K562 (cell line): ENCODE results near the gene CD109. TPM values are rescaled to one million over a fixed set of nuclear protein-coding genes. Genes with fewer than 3 reads are reported as not detected.
"Not testable (repeated sequence)": the region's sequence is repeated elsewhere in the genome, so short reads cannot be mapped to it uniquely, and the experiment has no call there.

Experiments used
- ATAC-seq: fragments of 200-7000 bp; cut with Tn5 transposase; 3 replicates; pipeline ENCODE4 v1.9.1; 2020; ENCODE audit warnings: moderate library complexity
- BruUV-seq: library from RNA; stranded (reverse); fragments of 400-500 nt; replicated peaks from 2 replicates; lab custom pipeline; 2021; lab: Mats Ljungman, UMichigan
- CTCF ChIA-PET: fragments of 300-600 bp; formaldehyde crosslinking; extraction: SDS; loops from one replicate; lab custom pipeline; 2021; ENCODE audit warnings: low intra/inter-chr PET ratio; lab: Yijun Ruan, JAX
- POLR2A ChIA-PET: fragments of 300-600, 350-650 bp; sonication (Branson Sonifier 250); formaldehyde crosslinking; extraction: SDS; loops from one replicate; lab custom pipeline; 2021; ENCODE audit warnings: antibody characterized with exemption, inconsistent platforms; lab: Yijun Ruan, JAX
- DNase-seq, 4 experiments: peaks; one replicate each; pipeline versions ENCODE4 v3.0.0 to v3.0.0-alpha.2; 2011 to 2018; ENCODE audit warnings: low spot score in 3 of 4, mixed read lengths in 3 of 4; ENCODE audit errors: extremely low read depth in 1 of 4
- FAIRE-seq: peaks from 2 replicates; lab custom pipeline; 2011; peaks lifted over from hg19 to GRCh38; lab: Jason Lieb, UNC
- H2AFZ ChIP-seq: 2 replicates; pipeline ENCODE4 v1.6.0; 2011; ENCODE audit warnings: low read depth, low read length, control low read depth, inconsistent platforms
- H3K27ac ChIP-seq: fragments of 200-600 bp; 3 replicates; pipeline ENCODE4 v1.8.0; 2011; ENCODE audit warnings: low read depth, mild to moderate bottlenecking, control low read depth, inconsistent platforms, low read length, moderate library complexity, mixed read lengths; ENCODE audit errors: extremely low read depth
- H3K27me3 ChIP-seq, 2 experiments: fragments of 300-600 bp in 1 of 2; 2 replicates in 1 of 2; 3 replicates in 1 of 2; pipeline versions ENCODE4 v1.6.0 to v1.8.0; 2011; ENCODE audit warnings: inconsistent platforms in 2 of 2, low read length in 2 of 2, mild to moderate bottlenecking in 1 of 2, mixed read lengths in 1 of 2, moderate library complexity in 1 of 2; ENCODE audit not compliant: control insufficient read depth in 2 of 2, insufficient read depth in 2 of 2
- H3K36me3 ChIP-seq: fragments of 300-600 bp; 3 replicates; pipeline ENCODE4 v1.8.0; 2011; ENCODE audit warnings: mild to moderate bottlenecking, low read length, inconsistent platforms; ENCODE audit not compliant: control insufficient read depth, insufficient read depth
- H3K4me1 ChIP-seq, 2 experiments: fragments of 200-600 bp in 1 of 2; replicated peaks in 1 of 2; 2 replicates in 1 of 2; 3 replicates in 1 of 2; pipeline versions ENCODE4 v1.5.1 to v1.8.0; 2011; ENCODE audit warnings: inconsistent platforms in 2 of 2, low read length in 2 of 2, mild to moderate bottlenecking in 1 of 2, mixed read lengths in 1 of 2, moderate library complexity in 1 of 2; ENCODE audit not compliant: control insufficient read depth in 2 of 2, insufficient read depth in 2 of 2
- H3K4me2 ChIP-seq: 2 replicates; pipeline ENCODE4 v1.6.1; 2011; ENCODE audit warnings: low read length, control low read depth, inconsistent platforms, mixed read lengths; ENCODE audit not compliant: insufficient read depth
- H3K4me3 ChIP-seq: fragments of 200-600 bp; sonication (generic), shearing (Covaris generic); 2 replicates; pipeline ENCODE4 v1.5.1; 2016; ENCODE audit warnings: control low read depth, inconsistent platforms
- H3K79me2 ChIP-seq: fragments of 200-600 bp; 3 replicates; pipeline ENCODE4 v1.8.0; 2011; ENCODE audit warnings: low read length, inconsistent platforms; ENCODE audit not compliant: control insufficient read depth, insufficient read depth
- H3K9ac ChIP-seq, 2 experiments: 2 replicates each; pipeline versions ENCODE4 v1.6.0 to v1.6.1; 2011; ENCODE audit warnings: low read depth in 2 of 2, low read length in 2 of 2, control low read depth in 1 of 2, inconsistent platforms in 1 of 2, mild to moderate bottlenecking in 1 of 2, mixed read lengths in 1 of 2; ENCODE audit not compliant: insufficient read depth in 1 of 2
- H3K9me1 ChIP-seq: one replicate; pipeline ENCODE4 v1.6.0; 2011; ENCODE audit warnings: inconsistent platforms, mild to moderate bottlenecking, low read length, moderate library complexity; ENCODE audit not compliant: control insufficient read depth, insufficient read depth
- H3K9me3 ChIP-seq: replicated peaks from 2 replicates; pipeline ENCODE4 v1.5.1; 2011; ENCODE audit warnings: low read depth, low read length, inconsistent platforms; ENCODE audit not compliant: control insufficient read depth, insufficient read depth
- H4K20me1 ChIP-seq: replicated peaks from 2 replicates; pipeline ENCODE4 v1.6.1; 2011; ENCODE audit warnings: low read length, inconsistent platforms, mixed read lengths; ENCODE audit not compliant: control insufficient read depth, insufficient read depth
- GABPB2 ChIP-seq: fragments of 250-450 bp; sonication (Bioruptor Pico); conservative IDR thresholded peaks from 2 replicates; pipeline ENCODE4 v1.5.1; 2021; ENCODE audit warnings: mild to moderate bottlenecking
- KLF10 ChIP-seq: fragments of 250-450 bp; sonication (Bioruptor Pico); IDR thresholded peaks from 2 replicates; pipeline ENCODE4 v1.6.1; 2021; ENCODE audit warnings: matching md5 sums
- NCOA6 ChIP-seq: fragments of 450-650 bp; IDR thresholded peaks from 2 replicates; pipeline ENCODE4 v1.6.1; 2017; ENCODE audit warnings: mild to moderate bottlenecking
- RCOR1 ChIP-seq, 2 experiments: IDR thresholded peaks; 2 replicates each; pipeline ENCODE4 v1.6.1; 2012; ENCODE audit warnings: low read depth in 2 of 2, low read length in 2 of 2, borderline replicate concordance in 1 of 2, improper control_type of control experiment in 1 of 2
- ZNF431 ChIP-seq: sonication (generic); formaldehyde crosslinking; IDR thresholded peaks from 2 replicates; pipeline ENCODE4 v1.8.0; 2022; ENCODE audit warnings: mild to moderate bottlenecking, missing genetic modification reagents
- WGBS: fragments of 100-300 bp; shearing (Covaris generic); methylation state at CpG from one replicate; pipeline ENCODE4 v1.1.6; 2016; ENCODE audit warnings: low coverage, mixed read lengths; ENCODE audit not compliant: insufficient coverage; ENCODE audit errors: missing lambda C conversion rate; 5-methylcytosine and 5-hydroxymethylcytosine counted together
- in situ Hi-C: fragments of 300-500 bp; cut with MboI; formaldehyde crosslinking; loops from 4 replicates; pipeline ENCODE4 v1.15.0; 2018; ENCODE audit warnings: inconsistent platforms, mixed read lengths
- intact Hi-C: fragments of 100-400 bp; cut with micrococcal nuclease; formaldehyde crosslinking; loops from 2 replicates; pipeline ENCODE4 v1.14.2; 2022
- polyA plus RNA-seq, 8 experiments: library from polyadenylated mRNA; depleted of rRNA in 4 of 8; stranded (reverse) in 5 of 8; unstranded in 3 of 8; fragments of >200 nt; fragmentation: Nextera tagmentation in 2 of 8; fragmentation: Illumina TruSeq in 1 of 8; extraction: Ambion mirVana in 2 of 8; extraction: Trizol in 1 of 8; gene quantifications; 2 replicates each; pipeline versions ENCODE4 v1.2.1 to v1.2.3, GENCODE V29; 2011 to 2014; ENCODE audit warnings: inconsistent platforms in 1 of 8, missing spikeins in 1 of 8
- total RNA-seq, 7 experiments: library from RNA; depleted of rRNA in 6 of 7; stranded (reverse); fragments of >200 nt in 6 of 7; fragmentation: Illumina TruSeq in 2 of 7; extraction: Trizol in 2 of 7; gene quantifications; 2 replicates each; pipeline versions ENCODE4 v1.2.1 to v1.2.3, GENCODE V29; 2011 to 2021; ENCODE audit warnings: low replicate concordance in 1 of 7

Gene CD109
- total and polyA plus RNA-seq, 9 of the 15 experiments (the other 6 are each of a cell fraction or from before 2014, with no cell fraction given), result under 0.01 to 0.22 (median 0.11) TPM

DNA sequence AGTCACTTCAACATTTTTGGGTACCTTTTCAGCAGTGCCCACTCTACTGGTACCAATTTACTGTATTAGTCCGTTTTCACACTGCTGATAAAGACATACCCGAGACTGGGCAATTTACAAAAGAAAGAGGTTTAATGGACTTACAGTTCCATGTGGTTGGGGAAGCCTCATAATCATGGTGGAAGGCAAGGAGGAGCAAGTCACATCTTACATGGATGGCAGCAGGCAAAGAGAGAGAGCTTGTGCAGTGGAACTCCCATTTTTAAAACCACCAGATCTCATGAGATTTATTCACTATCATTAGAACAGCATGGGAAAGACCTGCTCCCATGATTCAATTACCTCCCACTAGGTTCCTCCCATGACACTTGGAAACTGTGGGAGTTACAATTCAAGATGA lies 12.4 kb upstream of the CD109 start:
- in situ Hi-C loops, ATAC-seq: not testable (repeated sequence)
- POLR2A ChIA-PET, result interaction anchor here (1.4 kb wide), 1 partner anchor 29 kb away, joined by 4 read pairs; the partner anchor contains the start of gene SLC17A5

DNA sequence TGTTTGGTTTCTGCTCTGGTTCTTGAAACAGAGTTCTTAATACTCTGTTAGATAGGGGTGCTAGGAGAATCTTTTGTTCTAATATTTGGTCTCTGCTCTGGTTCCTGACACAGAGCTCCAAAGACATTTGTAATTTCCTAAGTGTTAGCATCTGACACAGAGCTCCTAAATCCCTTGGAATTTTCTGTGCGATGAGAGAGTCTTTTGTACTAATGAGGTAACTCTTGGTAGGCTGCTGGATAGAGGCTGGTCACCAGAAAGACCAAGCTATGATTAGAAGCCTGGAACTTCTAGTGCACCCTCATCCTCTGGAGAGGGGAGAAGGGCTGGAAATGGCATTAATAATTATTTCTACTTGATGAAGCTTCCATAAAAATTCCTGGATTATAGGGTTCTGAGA lies 7.7 kb upstream of the CD109 start:
- Histone ChIP-seq H3K4me1 (no peaks in the 10 kb centered on the region), H3K9me3 (no peaks in the 10 kb centered on the region), H3K9ac (no peak overlapping the region), H3K36me3 (no peaks in the 10 kb centered on the region)
- ChIA-PET CTCF (no interaction called here), POLR2A (interaction anchor here (0.7 to 1.3 kb wide), 3 partner anchors 11 to 173 kb away, joined by 3 to 4 read pairs (median 3); no protein-coding TSS in a partner anchor)
- DNase-seq, result no peak
- TF ChIP-seq ZNF431 (CRISPR knock-in tag) (no peak), KLF10 (CRISPR knock-in tag) (no peak), GABPB2 (CRISPR knock-in tag) (no peak), RCOR1 (IDR thresholded peaks at IDR 0.05; ENCODE audit: borderline replicate concordance in 1 of 2, low read depth in 2 of 2, low read length in 2 of 2) (no peak), NCOA6 (no peak)
- TF ChIP-seq, all 486 proteins: peak for 0
- WGBS, result 0% methylated on average over 1 of the region's 1 CpG
- no peaks in the 10 kb centered on the region for H4K20me1 ChIP-seq
- no peak for ATAC-seq
- H3K27me3 ChIP-seq, result peaks cover 0 to 8% of the 10 kb centered on the region in 2 experiments; a peak in 2 of 5 replicates
- H3K9me1 ChIP-seq, result no peaks in the 10 kb centered on the region
- intact Hi-C loops (no loop called here), in situ Hi-C loops (no loop called here)
- BruUV-seq, result no TSS peak
- H3K4me2 ChIP-seq, result no peak overlapping the region
- no peak for FAIRE-seq
- no peak overlapping the region for H3K4me3 ChIP-seq
- no peak overlapping the region for H2AFZ ChIP-seq
- H3K79me2 ChIP-seq, result no peaks in the 10 kb centered on the region
- H3K27ac ChIP-seq, result no peak overlapping the region

More for the DNA sequence above, 12.4 kb upstream of the CD109 start:
- intact Hi-C loops, H3K36me3 ChIP-seq, CTCF ChIA-PET, H4K20me1 ChIP-seq, H2AFZ ChIP-seq, BruUV-seq, H3K9ac ChIP-seq, H3K4me1 ChIP-seq, FAIRE-seq, H3K4me3 ChIP-seq, H3K79me2 ChIP-seq, H3K9me3 ChIP-seq, H3K27me3 ChIP-seq, H3K4me2 ChIP-seq, H3K27ac ChIP-seq, H3K9me1 ChIP-seq, DNase-seq: not testable (repeated sequence)
- peak; percentile 91 for TF ChIP-seq ZNF431 (CRISPR knock-in tag)
- 0% methylated on average over 2 of the region's 2 CpGs for WGBS
